ENCODE data around the gene PCSK9. TPM values are rescaled to one million over a fixed set of nuclear protein-coding genes. Genes with fewer than 3 reads are reported as not detected.
A peak's percentile ranks its signal among the peaks of the same experiment; 100 is the strongest.

The PCSK9 gene
- total and polyA plus RNA-seq, 9 of the 15 experiments (the other 6 are each of a cell fraction or from before 2014, with no cell fraction given): 3.2 to 58.6 (median 24.7) TPM

DNA sequence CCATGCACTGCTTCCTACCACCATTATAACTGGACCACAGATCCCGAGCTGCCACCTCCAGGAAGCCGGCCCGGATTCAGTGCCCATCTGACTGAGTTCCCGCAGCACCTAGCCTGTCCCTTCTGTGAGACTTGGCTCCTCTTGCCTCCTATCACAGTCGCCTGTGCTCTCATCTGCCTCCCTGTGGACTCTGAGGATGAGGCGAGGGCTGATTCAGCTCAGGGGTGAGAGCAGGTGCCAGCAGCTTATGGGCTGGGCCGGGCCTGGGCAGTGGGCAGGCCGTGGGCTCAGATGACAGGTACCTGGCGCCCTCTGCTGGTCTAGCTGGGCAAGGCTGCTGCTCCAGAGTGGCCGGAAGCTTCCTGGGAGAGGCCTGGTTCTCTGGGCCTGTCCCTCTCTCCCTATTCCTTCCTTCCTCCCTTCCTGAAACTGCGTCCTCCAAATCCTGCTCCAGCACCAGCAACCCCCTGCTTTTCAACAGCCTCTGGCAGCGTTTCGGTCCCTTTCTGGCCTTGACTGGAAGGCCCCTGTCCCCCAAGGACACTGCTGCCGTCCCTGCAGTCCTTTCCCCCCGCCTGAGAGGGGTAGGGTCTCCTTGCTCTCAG, 17.3 kb upstream of the PCSK9 start (continued):
- TF ChIP-seq BRCA1 (IDR thresholded peaks at IDR 0.05) (no peak), BRCA1 (CRISPR knock-in tag; IDR thresholded peaks at IDR 0.05) (0 out of 2 replicates have a peak, but pooled peaks have one; percentile 42), ZNF589 (CRISPR knock-in tag; IDR thresholded peaks at IDR 0.05; ENCODE audit: low read depth) (no peak), TAF15 (IDR thresholded peaks at IDR 0.05; ENCODE audit: low read depth, low read length) (no peak), ESRRA (IDR thresholded peaks at IDR 0.05; ENCODE audit: borderline replicate concordance, low read depth) (peak; percentile 43; the same call in 1 of the 2 replicates), GATAD2B (IDR thresholded peaks at IDR 0.05; ENCODE audit: borderline replicate concordance) (peak; percentile 48; the same call in 1 of the 2 replicates), ZNF445 (CRISPR knock-in tag; IDR thresholded peaks at IDR 0.05; ENCODE audit: low read depth) (no peak), KLF1 (tag; IDR thresholded peaks at IDR 0.05) (no peak), ZBED1 (IDR thresholded peaks at IDR 0.05) (no peak), ZBTB11 (CRISPR knock-in tag; IDR thresholded peaks at IDR 0.05) (no peak), CXXC5 (CRISPR knock-in tag; IDR thresholded peaks at IDR 0.05) (no peak), CBX8 (IDR thresholded peaks at IDR 0.05; ENCODE audit: borderline replicate concordance, extremely low read depth, low read depth, low read length, poor library complexity, severe bottlenecking) (no peak), MEIS2 (IDR thresholded peaks at IDR 0.05; ENCODE audit: partially characterized antibody) (no peak), CREB3L1 (IDR thresholded peaks at IDR 0.05; ENCODE audit: borderline replicate concordance, low read depth) (no peak)
- TF ChIP-seq, protein P1, sequence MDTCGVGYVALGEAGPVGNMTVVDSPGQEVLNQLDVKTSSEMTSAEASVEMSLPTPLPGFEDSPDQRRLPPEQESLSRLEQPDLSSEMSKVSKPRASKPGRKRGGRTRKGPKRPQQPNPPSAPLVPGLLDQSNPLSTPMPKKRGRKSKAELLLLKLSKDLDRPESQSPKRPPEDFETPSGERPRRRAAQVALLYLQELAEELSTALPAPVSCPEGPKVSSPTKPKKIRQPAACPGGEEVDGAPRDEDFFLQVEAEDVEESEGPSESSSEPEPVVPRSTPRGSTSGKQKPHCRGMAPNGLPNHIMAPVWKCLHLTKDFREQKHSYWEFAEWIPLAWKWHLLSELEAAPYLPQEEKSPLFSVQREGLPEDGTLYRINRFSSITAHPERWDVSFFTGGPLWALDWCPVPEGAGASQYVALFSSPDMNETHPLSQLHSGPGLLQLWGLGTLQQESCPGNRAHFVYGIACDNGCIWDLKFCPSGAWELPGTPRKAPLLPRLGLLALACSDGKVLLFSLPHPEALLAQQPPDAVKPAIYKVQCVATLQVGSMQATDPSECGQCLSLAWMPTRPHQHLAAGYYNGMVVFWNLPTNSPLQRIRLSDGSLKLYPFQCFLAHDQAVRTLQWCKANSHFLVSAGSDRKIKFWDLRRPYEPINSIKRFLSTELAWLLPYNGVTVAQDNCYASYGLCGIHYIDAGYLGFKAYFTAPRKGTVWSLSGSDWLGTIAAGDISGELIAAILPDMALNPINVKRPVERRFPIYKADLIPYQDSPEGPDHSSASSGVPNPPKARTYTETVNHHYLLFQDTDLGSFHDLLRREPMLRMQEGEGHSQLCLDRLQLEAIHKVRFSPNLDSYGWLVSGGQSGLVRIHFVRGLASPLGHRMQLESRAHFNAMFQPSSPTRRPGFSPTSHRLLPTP (IDR thresholded peaks at IDR 0.05; ENCODE audit: borderline replicate concordance, extremely low read depth, insufficient read length): no peak
- TF ChIP-seq, protein P2, sequence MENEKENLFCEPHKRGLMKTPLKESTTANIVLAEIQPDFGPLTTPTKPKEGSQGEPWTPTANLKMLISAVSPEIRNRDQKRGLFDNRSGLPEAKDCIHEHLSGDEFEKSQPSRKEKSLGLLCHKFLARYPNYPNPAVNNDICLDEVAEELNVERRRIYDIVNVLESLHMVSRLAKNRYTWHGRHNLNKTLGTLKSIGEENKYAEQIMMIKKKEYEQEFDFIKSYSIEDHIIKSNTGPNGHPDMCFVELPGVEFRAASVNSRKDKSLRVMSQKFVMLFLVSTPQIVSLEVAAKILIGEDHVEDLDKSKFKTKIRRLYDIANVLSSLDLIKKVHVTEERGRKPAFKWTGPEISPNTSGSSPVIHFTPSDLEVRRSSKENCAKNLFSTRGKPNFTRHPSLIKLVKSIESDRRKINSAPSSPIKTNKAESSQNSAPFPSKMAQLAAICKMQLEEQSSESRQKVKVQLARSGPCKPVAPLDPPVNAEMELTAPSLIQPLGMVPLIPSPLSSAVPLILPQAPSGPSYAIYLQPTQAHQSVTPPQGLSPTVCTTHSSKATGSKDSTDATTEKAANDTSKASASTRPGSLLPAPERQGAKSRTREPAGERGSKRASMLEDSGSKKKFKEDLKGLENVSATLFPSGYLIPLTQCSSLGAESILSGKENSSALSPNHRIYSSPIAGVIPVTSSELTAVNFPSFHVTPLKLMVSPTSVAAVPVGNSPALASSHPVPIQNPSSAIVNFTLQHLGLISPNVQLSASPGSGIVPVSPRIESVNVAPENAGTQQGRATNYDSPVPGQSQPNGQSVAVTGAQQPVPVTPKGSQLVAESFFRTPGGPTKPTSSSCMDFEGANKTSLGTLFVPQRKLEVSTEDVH (IDR thresholded peaks at IDR 0.05; ENCODE audit: low read depth, partially characterized antibody): no peak
